ENCODE data around the gene RFTN2.
"Not testable (repeated sequence)": the region's sequence is repeated elsewhere in the genome, so short reads cannot be mapped to it uniquely, and the experiment has no call there.

RFTN2 gene, protein sequence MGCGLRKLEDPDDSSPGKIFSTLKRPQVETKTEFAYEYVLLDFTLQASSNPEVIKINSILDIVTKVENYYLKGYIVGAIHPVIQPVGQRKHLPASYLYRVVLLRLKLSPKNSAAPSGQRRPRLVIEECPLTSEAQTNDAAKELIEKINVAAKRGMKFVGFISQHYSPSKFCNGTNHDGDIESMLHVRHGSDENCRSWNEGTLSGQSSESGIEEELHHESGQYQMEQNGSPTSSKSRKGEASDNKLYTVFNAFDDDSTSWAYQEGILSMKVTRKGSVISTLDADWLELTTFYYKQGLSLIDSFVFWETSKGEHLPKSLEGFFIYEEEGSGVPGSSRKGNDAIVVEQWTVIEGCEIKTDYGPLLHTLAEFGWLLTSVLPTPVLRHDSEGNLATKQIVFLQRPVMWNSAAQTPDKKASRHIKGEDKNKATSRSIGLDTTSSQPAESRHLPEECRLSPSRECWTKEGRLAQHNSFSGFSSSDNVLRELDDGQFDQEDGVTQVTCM

DNA sequence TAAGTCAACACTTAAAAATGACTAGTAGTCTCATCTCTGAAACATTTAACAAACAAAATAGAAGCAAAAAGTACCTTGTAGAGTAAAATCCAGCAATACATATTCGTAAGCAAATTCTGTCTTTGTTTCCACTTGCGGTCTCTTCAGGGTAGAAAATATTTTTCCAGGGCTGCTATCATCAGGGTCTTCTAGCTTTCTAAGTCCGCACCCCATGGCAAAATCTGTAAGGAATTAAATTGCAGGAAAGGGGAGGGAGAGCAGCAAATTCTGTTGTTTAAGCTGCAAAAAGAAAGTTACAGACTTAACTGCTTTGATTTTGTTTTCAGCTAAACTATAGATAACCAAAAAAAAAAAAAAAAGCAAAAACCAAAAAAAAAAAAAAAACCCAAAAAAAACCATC, at the start of gene RFTN2:
RFTN2 (minus strand) TSS at position 342 of the 400 bp plus-strand sequence; CDS start at position 213, 129 bp downstream.
- DNase-seq (ENCODE audit: low read depth, low spot score), result no peak

DNA sequence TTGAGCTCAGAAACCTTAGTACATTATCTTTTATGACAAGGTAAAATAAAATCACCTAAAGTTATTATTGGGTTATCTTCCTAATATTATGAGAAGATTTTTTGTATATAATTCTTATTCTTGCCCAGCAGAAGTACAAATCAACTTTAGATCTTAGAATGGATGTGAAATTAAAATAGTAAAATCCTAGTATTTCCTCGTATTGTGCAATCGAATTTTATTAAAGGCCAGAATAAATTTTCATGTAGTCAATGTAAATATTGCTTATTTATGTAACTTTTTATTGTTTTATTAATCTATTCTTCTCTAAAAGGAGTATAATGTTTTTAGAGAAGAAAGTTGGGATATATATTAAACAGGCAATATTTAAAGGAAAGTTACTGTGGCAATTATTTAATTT, 42.5 kb upstream of the RFTN2 start:
- DNase-seq (ENCODE audit: low read depth, low spot score), result no peak

DNA sequence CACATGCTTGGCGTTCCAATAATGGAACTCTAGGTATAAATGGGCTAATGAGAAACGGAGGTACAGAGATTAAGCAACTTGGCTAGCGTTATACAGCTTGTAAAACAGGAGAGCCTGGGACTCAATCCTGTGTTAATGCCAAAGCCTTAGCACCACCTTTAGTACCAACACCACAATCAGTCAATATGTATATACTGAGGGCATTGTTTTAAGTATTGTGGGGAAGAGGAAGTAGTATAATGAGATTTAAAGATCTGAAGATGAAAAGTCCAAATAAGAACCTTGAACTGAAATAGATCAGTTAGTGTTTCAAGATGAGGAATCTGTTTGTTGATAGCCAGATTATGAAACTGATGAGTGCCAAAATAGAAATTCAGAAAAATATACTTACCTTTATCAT, 37.9 kb upstream of the RFTN2 start:
- no peak for DNase-seq (ENCODE audit: low read depth, low spot score)

DNA sequence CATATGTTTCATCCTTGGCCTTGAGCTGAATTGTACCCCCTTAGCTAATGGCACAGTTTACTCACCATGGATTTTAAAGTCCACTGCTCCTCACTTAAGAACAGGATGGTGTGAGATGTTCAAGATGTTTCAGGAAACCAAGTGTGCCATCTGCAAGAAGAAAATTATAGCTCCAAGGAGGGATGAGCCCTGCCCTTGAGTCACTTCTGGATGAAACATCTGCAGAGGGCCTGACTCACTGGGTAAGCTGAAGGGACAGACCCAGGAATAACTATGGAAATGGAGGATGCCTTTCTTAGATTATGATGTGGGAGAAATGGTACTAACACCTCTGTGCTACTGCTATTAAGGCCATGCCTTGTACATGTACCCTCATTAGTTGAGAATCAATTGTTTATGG, 36.2 kb upstream of the RFTN2 start:
- no peak for DNase-seq (ENCODE audit: low read depth, low spot score)

DNA sequence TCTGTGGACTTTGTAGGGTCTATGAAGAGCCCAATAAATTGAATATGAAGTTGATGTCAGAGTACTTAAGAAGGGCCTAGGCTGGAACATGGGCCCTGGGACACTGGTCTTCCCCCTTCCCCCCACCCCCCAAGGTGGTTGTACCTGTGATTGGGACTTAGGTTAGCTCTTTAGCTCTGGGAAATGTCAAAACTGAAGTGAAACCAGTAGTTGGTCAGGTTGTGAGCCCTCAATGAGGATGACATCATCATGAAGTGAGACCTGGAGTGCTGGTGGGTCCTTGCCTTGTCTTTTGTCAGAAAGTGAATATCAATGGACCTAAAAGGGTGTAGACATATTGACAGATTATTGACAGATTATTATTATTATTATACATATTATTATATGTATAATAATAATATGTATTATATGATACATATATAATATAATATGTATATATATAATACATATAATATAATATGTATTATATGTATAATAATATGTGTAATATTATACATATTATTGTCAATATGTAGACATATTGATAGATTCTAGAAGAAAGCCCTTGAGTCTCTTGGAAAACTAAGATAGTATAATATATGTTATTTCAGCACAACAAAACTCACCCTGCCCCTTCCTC, 35.1 kb upstream of the RFTN2 start:
- DNase-seq (ENCODE audit: low read depth, low spot score), result no peak

DNA sequence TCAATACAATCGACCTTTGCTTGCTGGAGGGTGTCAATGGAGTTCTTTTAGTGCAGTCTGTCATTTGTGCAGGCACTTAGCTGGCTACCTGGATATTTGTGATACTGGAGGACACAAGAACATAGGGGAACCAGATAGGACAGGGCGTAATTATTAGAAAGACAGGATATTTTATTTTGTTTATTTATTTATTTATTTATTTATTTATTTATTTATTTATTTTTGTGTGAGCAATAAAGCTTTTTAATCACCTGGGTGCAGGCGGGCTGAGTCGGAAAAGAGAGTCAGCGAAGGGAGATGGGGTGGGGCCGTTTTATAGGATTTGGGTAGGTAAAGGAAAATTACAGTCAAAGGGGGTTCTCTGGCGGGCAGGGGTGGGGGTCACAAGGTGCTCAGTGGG, 33.8 kb upstream of the RFTN2 start:
- not testable (repeated sequence) for DNase-seq (ENCODE audit: low read depth, low spot score)

DNA sequence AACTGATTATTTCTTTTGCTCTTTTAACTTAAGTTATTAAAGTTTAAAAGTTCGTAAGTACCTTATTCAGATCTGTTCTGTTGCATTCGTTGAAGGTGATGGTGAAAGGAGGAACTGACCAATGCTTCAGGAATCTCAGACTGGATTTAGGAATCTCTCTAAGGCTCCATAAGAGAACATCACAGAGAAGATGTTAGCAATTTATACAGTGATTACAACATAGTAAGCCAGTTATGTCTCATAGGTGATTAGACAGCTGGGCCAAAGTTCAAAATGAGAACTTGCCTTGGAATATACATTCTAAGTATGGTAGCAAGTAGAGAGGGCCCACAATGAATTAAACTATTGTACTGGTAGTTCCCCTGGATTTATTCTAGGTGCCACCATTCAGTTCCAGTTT, 32.9 kb upstream of the RFTN2 start:
- no peak for DNase-seq (ENCODE audit: low read depth, low spot score)

DNA sequence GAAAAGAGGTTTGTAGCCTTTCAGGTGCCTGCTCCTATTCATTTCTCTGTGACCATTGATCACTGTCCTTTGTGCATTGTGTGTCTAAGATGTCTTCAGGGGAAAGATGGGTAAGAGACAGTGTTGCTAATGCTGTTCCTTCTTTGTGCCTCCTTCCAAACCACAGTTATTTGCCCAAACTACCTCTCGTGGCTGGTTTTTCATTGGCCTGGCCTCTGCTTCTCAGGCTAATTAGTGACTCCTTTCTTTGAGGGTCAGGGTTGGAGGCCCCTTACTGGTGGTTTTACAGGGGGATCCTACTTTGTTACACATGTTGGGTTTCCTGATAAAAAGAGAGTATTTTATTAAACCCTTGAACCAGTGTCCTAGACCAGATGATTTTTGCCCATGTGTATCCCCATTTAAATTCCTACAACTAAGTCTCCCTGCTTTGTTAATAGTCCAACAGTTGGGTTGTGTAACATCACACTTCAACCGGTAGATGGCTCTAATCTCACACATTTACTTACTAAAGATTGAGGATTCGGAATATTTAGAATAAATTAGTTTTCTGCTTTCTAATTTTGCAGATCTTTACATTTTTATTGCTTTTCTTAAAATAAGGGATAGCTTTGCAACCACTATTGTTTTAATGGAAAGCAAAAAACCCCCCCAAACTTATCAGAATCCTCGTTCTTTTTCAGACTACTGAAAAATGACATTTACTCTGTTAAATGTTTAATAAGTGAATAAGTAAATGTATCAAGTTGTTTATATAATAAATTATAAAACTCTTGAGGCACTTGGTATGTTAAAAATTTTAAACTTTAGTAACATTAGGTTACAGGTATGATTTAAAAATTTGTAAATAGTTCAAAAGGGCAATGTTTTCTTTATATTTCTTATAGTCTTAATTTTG, 32.2 kb upstream of the RFTN2 start:
- DNase-seq (ENCODE audit: low read depth, low spot score), result no peak

DNA sequence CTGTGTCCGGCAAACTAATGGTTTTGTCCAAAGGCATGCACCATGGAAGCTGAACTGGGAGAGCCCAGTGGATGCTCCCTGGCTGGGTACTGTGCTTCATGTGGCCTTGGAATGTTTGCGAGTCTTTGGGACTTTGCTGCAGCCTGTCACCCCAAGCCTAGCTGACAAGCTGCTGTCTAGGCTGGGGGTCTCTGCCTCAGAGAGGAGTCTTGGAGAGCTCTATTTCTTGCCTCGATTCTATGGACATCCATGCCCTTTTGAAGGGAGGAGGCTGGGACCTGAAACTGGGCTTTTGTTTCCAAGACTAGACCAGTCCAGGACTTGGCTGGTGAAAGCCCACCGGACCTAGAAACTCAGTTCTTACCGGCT, 31.4 kb upstream of the RFTN2 start:
- DNase-seq (ENCODE audit: low read depth, low spot score), result no peak

DNA sequence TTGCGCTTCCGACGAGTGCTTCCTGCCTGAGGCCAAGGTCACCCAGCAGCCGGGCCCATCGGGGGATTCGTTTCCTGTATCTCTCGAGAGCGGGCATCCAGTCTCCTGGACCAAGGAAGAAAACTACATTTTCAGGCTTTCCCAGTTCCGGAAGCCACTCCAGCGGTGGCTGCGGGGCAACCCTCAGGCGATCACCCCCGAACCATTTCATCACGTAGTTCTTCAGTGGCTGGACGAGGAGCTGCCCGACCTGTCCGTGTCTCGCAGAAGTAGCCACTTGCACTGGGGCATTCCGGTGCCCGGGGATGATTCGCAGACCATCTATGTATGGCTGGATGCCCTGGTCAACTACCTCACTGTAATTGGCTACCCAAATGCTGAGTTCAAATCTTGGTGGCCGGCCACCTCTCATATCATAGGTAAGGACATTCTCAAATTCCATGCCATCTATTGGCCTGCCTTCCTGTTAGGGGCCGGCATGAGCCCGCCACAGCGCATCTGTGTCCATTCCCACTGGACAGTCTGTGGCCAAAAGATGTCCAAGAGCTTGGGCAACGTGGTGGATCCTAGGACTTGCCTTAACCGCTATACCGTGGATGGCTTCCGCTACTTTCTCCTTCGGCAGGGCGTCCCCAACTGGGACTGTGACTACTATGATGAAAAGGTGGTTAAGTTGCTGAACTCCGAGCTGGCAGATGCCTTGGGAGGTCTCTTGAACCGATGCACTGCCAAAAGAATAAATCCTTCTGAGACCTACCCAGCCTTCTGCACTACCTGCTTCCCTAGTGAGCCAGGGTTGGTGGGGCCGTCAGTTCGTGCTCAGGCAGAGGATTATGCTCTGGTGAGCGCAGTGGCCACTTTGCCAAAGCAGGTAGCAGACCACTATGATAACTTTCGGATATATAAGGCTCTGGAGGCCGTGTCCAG, 30.8 kb upstream of the RFTN2 start:
- no peak for DNase-seq (ENCODE audit: low read depth, low spot score)

DNA sequence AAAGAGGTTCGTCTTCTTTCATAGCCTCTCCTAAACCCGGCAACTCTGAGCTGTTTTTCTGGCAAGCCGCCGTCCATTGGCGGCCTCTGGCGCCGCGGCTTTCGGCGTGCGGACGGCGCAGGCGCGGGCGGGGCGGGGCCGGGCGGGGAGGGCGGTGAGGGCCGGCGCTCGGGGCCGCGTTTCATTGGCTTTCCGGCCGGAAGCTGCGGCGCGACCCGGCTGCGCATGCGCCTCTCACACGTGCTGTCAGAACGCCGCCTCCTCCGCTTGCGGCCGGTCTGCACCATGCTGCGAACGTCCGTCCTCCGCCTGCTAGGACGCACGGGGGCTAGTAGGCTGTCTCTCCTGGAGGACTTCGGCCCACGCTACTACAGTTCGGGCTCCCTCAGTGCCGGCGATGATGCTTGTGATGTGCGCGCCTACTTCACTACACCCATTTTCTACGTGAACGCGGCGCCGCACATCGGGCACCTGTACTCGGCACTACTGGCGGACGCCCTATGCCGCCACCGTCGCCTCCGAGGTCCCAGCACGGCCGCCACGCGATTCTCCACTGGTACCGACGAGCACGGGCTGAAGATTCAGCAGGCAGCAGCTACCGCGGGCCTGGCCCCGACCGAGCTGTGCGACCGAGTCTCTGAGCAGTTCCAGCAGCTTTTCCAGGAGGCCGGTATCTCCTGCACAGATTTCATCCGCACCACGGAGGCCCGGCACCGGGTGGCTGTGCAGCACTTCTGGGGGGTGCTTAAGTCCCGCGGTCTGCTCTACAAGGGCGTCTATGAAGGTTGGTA, 29.9 kb upstream of the RFTN2 start, which contains the start of gene MARS2:
MARS2 (plus strand) TSS at position 249 of the 791 bp plus-strand sequence; CDS start at position 286, 37 bp downstream.
- DNase-seq (ENCODE audit: low read depth, low spot score), result peak; percentile 64

DNA sequence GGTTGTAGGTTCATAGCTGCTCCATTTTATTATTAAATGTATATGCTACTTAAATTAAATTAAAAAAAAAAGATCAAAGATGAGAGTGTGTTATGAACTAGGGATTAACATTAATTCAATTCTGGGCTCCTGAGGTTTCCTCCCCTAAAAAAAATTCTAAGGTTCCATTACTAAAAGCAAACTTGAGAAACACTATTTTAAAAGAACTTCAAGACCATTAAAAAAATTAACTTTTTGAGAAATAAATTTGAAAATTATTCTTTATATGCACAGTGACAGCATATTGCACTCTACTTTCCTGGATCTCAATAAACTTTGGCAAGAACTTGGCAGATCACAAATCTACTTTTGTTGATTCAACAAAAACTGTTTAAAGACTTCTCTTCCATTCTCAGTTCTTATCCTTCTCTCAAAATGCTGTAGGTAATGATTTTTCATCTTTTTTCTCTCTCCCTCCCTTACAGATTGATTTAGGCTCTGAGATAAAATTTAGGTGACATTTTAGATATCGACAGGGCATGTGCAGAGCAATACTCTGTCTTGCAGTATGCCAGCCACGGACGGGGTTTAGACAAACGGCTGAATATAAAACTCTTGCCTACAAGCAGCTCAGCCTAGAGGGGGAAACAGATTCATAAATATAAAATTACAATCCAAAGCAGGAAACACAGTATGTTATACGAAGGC, 29.2 kb upstream of the RFTN2 start:
- no peak for DNase-seq (ENCODE audit: low read depth, low spot score)

DNA sequence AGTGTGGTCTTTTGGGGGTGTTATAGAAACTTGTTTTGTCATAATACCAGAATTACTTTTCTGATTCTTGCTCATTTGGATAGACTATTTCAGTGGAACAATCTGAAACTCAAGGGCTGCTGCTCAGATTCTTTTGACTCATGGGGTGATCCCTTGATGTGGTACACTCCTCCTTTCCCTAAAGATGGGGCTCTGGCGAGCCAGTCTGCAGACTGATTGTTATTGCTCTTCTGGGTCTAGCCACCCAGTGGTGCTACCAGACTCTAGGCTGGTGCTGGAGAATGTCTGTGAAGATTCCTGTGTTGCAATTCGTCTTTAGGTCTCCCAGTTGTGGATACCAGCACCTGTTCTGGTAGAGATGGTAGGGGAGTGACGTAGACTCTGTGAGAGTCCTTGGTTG, 25.6 kb upstream of the RFTN2 start:
- DNase-seq (ENCODE audit: low read depth, low spot score), result no peak

DNA sequence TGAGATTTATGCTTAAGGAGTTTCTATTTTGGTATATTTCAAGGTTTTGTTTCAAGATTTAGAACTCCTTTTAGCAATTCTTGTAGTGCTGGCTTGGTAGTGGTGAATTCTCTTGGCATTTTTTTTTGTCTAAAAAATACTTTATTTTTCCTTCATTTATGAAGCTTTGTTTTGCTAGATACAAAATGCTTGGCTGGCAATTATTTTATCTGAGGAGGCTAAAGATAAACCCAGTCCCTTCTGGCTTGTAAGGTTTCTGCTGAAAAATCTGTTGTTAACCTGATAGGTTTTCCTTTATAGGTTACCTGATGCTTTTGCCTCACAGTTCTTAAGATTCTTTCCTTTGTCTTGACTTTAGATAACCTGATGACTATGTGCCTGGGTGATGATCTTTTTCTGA, 24.3 kb upstream of the RFTN2 start:
- DNase-seq (ENCODE audit: low read depth, low spot score), result not testable (repeated sequence)

DNA sequence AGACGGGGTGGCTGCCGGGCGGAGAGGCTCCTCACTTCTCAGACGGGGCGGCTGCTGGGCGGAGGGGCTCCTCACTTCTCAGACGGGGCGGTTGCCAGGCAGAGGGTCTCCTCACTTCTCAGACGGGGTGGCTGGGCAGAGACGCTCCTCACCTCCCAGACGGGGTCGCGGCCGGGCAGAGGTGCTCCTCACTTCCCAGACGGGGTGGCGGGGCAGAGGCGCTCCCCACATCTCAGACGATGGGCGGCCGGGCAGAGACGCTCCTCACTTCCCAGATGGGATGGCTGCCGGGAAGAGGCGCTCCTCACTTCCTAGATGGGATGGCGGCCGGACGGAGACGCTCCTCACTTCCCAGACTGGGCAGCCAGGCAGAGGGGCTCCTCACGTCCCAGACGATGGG, 21.2 kb upstream of the RFTN2 start:
- not testable (repeated sequence) for DNase-seq (ENCODE audit: low read depth, low spot score)

DNA sequence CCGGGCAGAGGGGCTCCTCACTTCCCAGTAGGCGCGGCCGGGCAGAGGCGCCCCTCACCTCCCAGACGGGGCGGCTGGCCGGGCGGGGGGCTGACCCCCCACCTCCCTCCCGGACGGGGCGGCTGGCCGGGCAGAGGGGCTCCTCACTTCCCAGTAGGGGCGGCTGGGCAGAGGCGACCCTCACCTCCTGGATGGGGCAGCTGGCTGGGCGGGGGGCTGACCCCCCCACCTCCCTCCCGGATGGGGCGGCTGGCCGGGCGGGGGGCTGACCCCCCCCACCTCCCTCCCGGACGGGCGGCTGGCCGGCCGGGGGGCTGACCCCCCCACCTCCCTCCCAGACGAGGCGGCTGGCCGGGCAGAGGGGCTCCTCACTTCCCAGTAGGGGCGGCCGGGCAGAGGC, 20.6 kb upstream of the RFTN2 start:
- not testable (repeated sequence) for DNase-seq (ENCODE audit: low read depth, low spot score)

DNA sequence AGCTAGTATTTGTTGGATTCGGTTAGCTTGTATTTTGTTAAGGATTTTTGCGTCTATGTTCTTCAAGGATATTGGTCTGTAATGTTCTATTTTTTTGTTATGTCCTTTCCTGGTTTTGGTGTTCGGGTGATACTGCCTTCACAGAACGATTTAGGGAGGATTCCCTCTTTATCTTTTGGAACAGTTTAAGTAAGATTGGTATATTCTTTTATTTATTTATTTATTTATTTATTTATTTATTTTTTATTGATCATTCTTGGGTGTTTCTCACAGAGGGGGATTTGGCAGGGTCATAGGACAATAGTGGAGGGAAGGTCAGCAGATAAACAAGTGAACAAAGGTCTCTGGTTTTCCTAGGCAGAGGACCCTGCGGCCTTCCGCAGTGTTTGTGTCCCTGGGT, 19.8 kb upstream of the RFTN2 start:
- not testable (repeated sequence) for DNase-seq (ENCODE audit: low read depth, low spot score)

DNA sequence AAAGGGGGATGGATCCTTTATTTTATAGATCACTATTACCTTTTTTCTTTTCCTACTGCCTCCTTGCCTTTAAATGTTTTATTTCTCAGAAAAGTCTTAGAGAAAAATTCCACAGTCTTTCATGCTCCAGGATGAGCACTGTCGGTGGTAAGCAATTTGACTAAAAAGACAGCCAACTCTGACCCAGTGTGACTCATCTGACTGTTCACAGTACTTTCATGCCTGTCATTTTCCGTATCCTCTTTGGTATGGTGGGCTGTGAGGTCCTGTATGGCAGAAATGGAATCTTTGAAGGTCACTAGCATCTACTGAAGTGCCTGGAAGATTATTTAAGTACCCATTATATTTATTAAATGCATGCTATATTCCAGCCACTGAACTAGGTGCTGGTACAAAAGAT, 2.1 kb upstream of the RFTN2 start:
- no peak for DNase-seq (ENCODE audit: low read depth, low spot score)

DNA sequence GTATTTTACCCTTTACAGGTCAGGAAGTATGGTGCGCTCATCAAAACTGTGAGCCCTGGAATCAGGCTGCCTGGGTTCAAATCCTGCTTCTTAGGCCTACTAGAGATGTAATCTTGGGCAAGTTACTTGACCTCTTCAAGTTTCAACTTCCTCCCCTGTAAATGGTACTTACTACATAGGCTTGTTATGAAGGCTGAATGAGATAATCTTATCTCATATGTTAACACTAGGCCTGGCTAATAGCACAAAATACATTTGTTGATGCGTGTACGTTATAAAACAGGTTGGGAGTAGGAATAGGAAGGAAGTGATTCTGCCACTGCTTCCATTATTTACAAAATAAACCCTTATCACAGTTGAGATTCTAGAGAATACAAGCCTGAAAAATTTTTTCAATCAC, 1.7 kb upstream of the RFTN2 start:
- DNase-seq (ENCODE audit: low read depth, low spot score), result no peak

Data from brain pericyte (primary cell).